CD14-positive monocyte (primary cell): Measurements from ENCODE around the gene IGFN1. TPM values are rescaled to one million over a fixed set of nuclear protein-coding genes. Genes with fewer than 3 reads are reported as not detected.

Experiments used
- DNase-seq, 3 donors: peaks; one replicate each; pipeline ENCODE4 v3.0.0-alpha.2; 2011 to 2022
- H2AFZ ChIP-seq: 2 replicates; pipeline ENCODE4 v1.6.0; 2012; ENCODE audit warnings: mild to moderate bottlenecking, low read depth, low read length, inconsistent platforms; ENCODE audit not compliant: insufficient read depth, poor library complexity, severe bottlenecking
- H3K27ac ChIP-seq, 2 donors: 1 replicate in 1 of 2; 2 replicates in 1 of 2; pipeline ENCODE4 v1.5.1; 2012 to 2013; ENCODE audit warnings: low read length in 2 of 2, control low read depth in 1 of 2, inconsistent platforms in 1 of 2, low read depth in 1 of 2, mild to moderate bottlenecking in 1 of 2
- H3K27me3 ChIP-seq, 2 donors: one replicate each; pipeline versions ENCODE4 v1.6.0 to v1.6.1; 2011 to 2013; ENCODE audit warnings: low read length in 2 of 2; ENCODE audit not compliant: control insufficient read depth in 2 of 2, insufficient read depth in 2 of 2
- H3K36me3 ChIP-seq, 2 donors: replicated peaks in 1 of 2; 1 replicate in 1 of 2; 2 replicates in 1 of 2; pipeline versions ENCODE4 v1.5.1 to v1.6.1; 2012 to 2013; ENCODE audit warnings: low read length in 2 of 2, control low read depth in 1 of 2, inconsistent platforms in 1 of 2, mild to moderate bottlenecking in 1 of 2; ENCODE audit not compliant: insufficient read depth in 2 of 2, control insufficient read depth in 1 of 2
- H3K4me1 ChIP-seq, 2 donors: 1 replicate in 1 of 2; 2 replicates in 1 of 2; pipeline versions ENCODE4 v1.5.1 to v1.6.1; 2012 to 2013; ENCODE audit warnings: low read length in 2 of 2, control low read depth in 1 of 2, inconsistent platforms in 1 of 2, mild to moderate bottlenecking in 1 of 2, moderate library complexity in 1 of 2; ENCODE audit not compliant: insufficient read depth in 2 of 2, control insufficient read depth in 1 of 2
- H3K4me2 ChIP-seq: replicated peaks from 2 replicates; pipeline ENCODE3; 2012; ENCODE audit warnings: low read length, moderate library complexity, mild to moderate bottlenecking; ENCODE audit not compliant: poor library complexity, severe bottlenecking; ENCODE audit errors: extremely low read depth
- H3K4me3 ChIP-seq, 3 experiments: fragments of 200-600 bp in 1 of 3; sonication (generic) in 1 of 3; replicated peaks in 1 of 3; 1 replicate in 2 of 3; 2 replicates in 1 of 3; pipeline ENCODE4 v1.5.1; 2011 to 2013; ENCODE audit warnings: low read length in 3 of 3, mild to moderate bottlenecking in 3 of 3, control low read depth in 2 of 3, low read depth in 2 of 3, inconsistent platforms in 1 of 3, moderate library complexity in 1 of 3
- H3K79me2 ChIP-seq: 2 replicates; pipeline ENCODE4 v1.6.0; 2012; ENCODE audit warnings: mild to moderate bottlenecking, control low read depth, inconsistent platforms, low read length, moderate library complexity; ENCODE audit not compliant: insufficient read depth
- H3K9ac ChIP-seq: 2 replicates; pipeline ENCODE4 v1.6.0; 2017; ENCODE audit warnings: low read length, mild to moderate bottlenecking; ENCODE audit not compliant: insufficient read depth, poor library complexity, severe bottlenecking
- H3K9me3 ChIP-seq, 2 donors: replicated peaks in 1 of 2; 1 replicate in 1 of 2; 2 replicates in 1 of 2; pipeline versions ENCODE4 v1.5.1 to v1.6.1; 2012 to 2013; ENCODE audit warnings: low read length in 2 of 2, control low read depth in 1 of 2; ENCODE audit not compliant: control insufficient read depth in 1 of 2, insufficient read depth in 1 of 2
- H4K20me1 ChIP-seq: 2 replicates; pipeline ENCODE4 v1.6.0; 2012; ENCODE audit warnings: mild to moderate bottlenecking, low read length, control low read depth, moderate library complexity; ENCODE audit not compliant: insufficient read depth
- H3K27ac Mint-ChIP-seq, 7 donors: one replicate each; pipeline ENCODE4 v1.8.0; 2020; ENCODE audit warnings: mild to moderate bottlenecking in 7 of 7, mixed read lengths in 7 of 7, moderate library complexity in 6 of 7, inconsistent platforms in 2 of 7
- H3K27me3 Mint-ChIP-seq, 3 donors: one replicate each; pipeline ENCODE4 v1.8.0; 2021 to 2022; ENCODE audit warnings: low read depth in 3 of 3, mild to moderate bottlenecking in 3 of 3, mixed read lengths in 3 of 3, moderate library complexity in 3 of 3, inconsistent platforms in 1 of 3
- H3K36me3 Mint-ChIP-seq, 2 donors: one replicate each; pipeline ENCODE4 v1.8.0; 2020; ENCODE audit warnings: mixed read lengths in 2 of 2, inconsistent platforms in 1 of 2, mild to moderate bottlenecking in 1 of 2
- H3K4me1 Mint-ChIP-seq: one replicate; pipeline ENCODE4 v1.8.0; 2020; ENCODE audit warnings: mild to moderate bottlenecking, mixed read lengths
- H3K4me3 Mint-ChIP-seq, 2 donors: one replicate each; pipeline ENCODE4 v1.8.0; 2020; ENCODE audit warnings: mild to moderate bottlenecking in 2 of 2, mixed read lengths in 2 of 2, moderate library complexity in 1 of 2
- H3K9me3 Mint-ChIP-seq, 7 donors: one replicate each; pipeline ENCODE4 v1.8.0; 2020 to 2022; ENCODE audit warnings: mixed read lengths in 7 of 7, mild to moderate bottlenecking in 6 of 7, moderate library complexity in 6 of 7, inconsistent platforms in 2 of 7
- CTCF ChIP-seq: fragments of 200-600 bp; IDR thresholded peaks from one replicate; pipeline ENCODE4 v1.8.0; 2022; ENCODE audit warnings: antibody characterized with exemption, mild to moderate bottlenecking
- WGBS: methylation state at CpG from one replicate; pipeline ENCODE4 v1.1.5; 2013; ENCODE audit warnings: missing lambda C conversion rate; ENCODE audit not compliant: insufficient coverage; 5-methylcytosine and 5-hydroxymethylcytosine counted together
- intact Hi-C, 2 donors: fragments of 100-400 bp; cut with micrococcal nuclease; formaldehyde crosslinking; loops; one replicate each; pipeline versions ENCODE4 v1.15.0 to v1.15.1; 2023
- polyA plus RNA-seq, 3 donors: library from polyadenylated mRNA; depleted of rRNA in 1 of 3; unstranded in 2 of 3; stranded (reverse) in 1 of 3; fragments of 300-500 nt in 2 of 3; fragments of >200 nt in 1 of 3; fragmentation: Illumina TruSeq in 2 of 3; gene quantifications; 1 replicate in 2 of 3; 2 replicates in 1 of 3; pipeline ENCODE4 v1.2.3, GENCODE V29; 2012 to 2021

Gene IGFN1
- polyA plus RNA-seq, 3 donors = not detected

DNA sequence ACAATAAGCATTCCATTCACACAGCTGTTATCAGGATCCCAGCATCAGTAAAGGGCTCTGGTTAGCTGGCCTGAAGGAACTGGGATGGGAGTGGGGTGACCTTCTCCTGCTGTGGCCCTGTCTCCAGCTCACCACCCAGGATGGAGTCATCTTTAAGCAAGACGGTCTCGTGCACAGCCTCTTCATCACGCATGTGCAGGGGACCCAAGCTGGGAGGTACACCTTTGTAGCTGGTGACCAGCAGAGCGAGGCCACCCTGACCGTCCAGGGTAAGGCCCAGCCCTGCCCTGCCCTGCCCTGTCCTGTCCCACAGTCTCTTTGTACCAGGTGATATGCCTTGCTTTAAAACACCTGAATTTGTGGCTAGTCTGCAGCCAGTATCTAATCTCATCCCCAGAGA, 24.3 kb downstream of the IGFN1 start:
- DNase-seq = no peak
- Histone ChIP-seq H3K4me1 (no peaks in the 10 kb centered on the region), H3K9me3 (no peaks in the 10 kb centered on the region), H3K27ac (no peak overlapping the region), H3K79me2 (no peaks in the 10 kb centered on the region), H3K4me2 (no peak overlapping the region), H3K9ac (no peak overlapping the region), H4K20me1 (no peaks in the 10 kb centered on the region), H2AFZ (no peak overlapping the region), H3K36me3 (no peaks in the 10 kb centered on the region), H3K27me3 (peaks cover 0 to 4% of the 10 kb centered on the region in 2 donors), H3K4me3 (no peak overlapping the region)
- peaks cover 0 to 2% (median 0%) of the 10 kb centered on the region in 7 donors for H3K9me3 Mint-ChIP-seq
- H3K27me3 Mint-ChIP-seq = peaks cover 15 to 20% (median 17%) of the 10 kb centered on the region in 3 donors
- TF ChIP-seq CTCF = no peak
- no peak overlapping the region for H3K27ac Mint-ChIP-seq
- H3K4me1 Mint-ChIP-seq = no peaks in the 10 kb centered on the region
- no peak overlapping the region for H3K4me3 Mint-ChIP-seq
- intact Hi-C loops = loop anchor here in 1 of 2 donors (5.0 kb wide), 1 partner anchor 63 kb away; the partner anchor contains the start of gene TMEM9
- 80% methylated on average over 5 of the region's 5 CpGs for WGBS
- H3K36me3 Mint-ChIP-seq = no peaks in the 10 kb centered on the region

DNA sequence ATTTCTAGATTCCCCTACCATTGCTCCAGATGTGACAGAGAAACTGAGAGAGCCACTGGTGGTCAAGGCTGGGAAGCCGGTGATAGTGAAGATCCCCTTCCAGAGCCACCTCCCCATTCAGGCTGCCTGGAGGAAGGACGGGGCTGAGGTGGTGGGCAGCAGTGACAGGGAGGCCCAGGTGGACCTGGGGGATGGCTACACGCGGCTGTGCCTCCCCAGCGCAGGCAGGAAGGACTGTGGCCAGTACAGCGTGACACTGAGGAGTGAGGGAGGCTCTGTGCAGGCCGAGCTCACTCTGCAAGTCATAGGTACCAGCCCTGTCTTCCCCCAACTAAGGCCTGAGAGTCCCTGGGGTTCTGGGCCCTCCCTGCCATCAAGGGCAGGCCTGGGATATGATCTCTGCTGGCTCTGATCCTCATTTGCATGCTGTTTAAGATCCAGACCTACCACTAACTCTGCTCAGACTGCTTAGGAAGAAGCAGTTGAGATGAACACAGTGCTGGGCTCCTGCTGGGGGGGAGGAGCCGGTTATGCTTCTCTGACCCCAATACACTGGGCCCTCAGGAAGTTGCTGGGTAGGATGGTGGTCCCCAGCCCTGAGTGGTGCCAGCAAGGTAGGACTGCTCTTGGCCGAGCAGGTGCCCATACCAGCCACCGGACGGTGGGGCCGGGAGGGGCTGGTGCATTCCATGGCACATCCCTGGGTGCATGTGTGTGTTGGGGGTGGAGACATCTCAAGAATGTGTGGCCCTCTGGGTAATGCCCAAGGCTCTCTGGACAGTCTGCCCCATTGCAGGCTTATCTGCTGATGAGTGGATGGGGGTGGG, 25.1 kb downstream of the IGFN1 start:
- Histone ChIP-seq H3K4me2 (no peak overlapping the region), H3K79me2 (no peaks in the 10 kb centered on the region), H3K9me3 (no peaks in the 10 kb centered on the region), H3K4me1 (no peaks in the 10 kb centered on the region), H3K27me3 (peaks cover 0 to 4% of the 10 kb centered on the region in 2 donors), H4K20me1 (no peaks in the 10 kb centered on the region), H2AFZ (no peak overlapping the region), H3K27ac (no peak overlapping the region), H3K36me3 (no peaks in the 10 kb centered on the region), H3K9ac (no peak overlapping the region), H3K4me3 (no peak overlapping the region)
- WGBS = 100% methylated on average over 5 of the region's 12 CpGs
- Mint-ChIP-seq H3K27ac (peak overlapping the region in 1 of 7 donors; percentile 23), H3K36me3 (no peaks in the 10 kb centered on the region), H3K4me3 (no peak overlapping the region), H3K4me1 (no peaks in the 10 kb centered on the region), H3K9me3 (peaks cover 0 to 2% (median 0%) of the 10 kb centered on the region in 7 donors), H3K27me3 (peaks cover 14 to 17% (median 15%) of the 10 kb centered on the region in 3 donors)
- no peak for TF ChIP-seq CTCF
- intact Hi-C loops = loop anchor here in 1 of 2 donors (5.0 kb wide), 1 partner anchor 63 kb away; the partner anchor contains the start of gene TMEM9
- DNase-seq = no peak
